IMR-90 (cell line): ENCODE data around the gene SEZ6L2. TPM values are rescaled to one million over a fixed set of nuclear protein-coding genes. Genes with fewer than 3 reads are reported as not detected.
A peak's percentile ranks its signal among the peaks of the same experiment; 100 is the strongest.

Experiments
- ATAC-seq: fragments of 200-7000 bp; cut with Tn5 transposase; 2 replicates; pipeline ENCODE4 v1.9.1; 2020; ENCODE audit warnings: low read depth, mild to moderate bottlenecking, moderate library complexity
- BruUV-seq: library from RNA; stranded (reverse); fragments of 400-500 nt; replicated peaks from 2 replicates; lab custom pipeline; 2021; lab: Mats Ljungman, UMichigan
- CTCF ChIA-PET: fragments of 300-600 bp; formaldehyde crosslinking; extraction: SDS; loops from one replicate; lab custom pipeline; 2021; ENCODE audit warnings: antibody characterized with exemption; lab: Yijun Ruan, JAX
- POLR2A ChIA-PET: fragments of 300-600 bp; sonication (Branson Sonifier 250); formaldehyde crosslinking; loops from one replicate; lab custom pipeline; 2022; ENCODE audit warnings: antibody characterized with exemption; ENCODE audit not compliant: unreplicated experiment; lab: Charles Lee
- DNase-seq: peaks from one replicate; pipeline ENCODE4 v3.0.0; 2013
- H2AFZ ChIP-seq: replicated peaks from 2 replicates; pipeline ENCODE3; 2013; ENCODE audit warnings: low read length, mild to moderate bottlenecking; ENCODE audit not compliant: poor library complexity
- H2AK5ac ChIP-seq: 2 replicates; pipeline ENCODE4 v1.6.1; 2013; ENCODE audit warnings: low read depth, low read length, inconsistent platforms
- H2AK9ac ChIP-seq: replicated peaks from 2 replicates; pipeline ENCODE3; 2013; ENCODE audit warnings: mild to moderate bottlenecking, low read depth, low read length, moderate library complexity; ENCODE audit not compliant: poor library complexity
- H2BK120ac ChIP-seq: 2 replicates; pipeline ENCODE4 v1.6.1; 2013; ENCODE audit warnings: low read depth, low read length, inconsistent platforms
- H2BK15ac ChIP-seq: 3 replicates; pipeline ENCODE4 v1.6.1; 2013; ENCODE audit warnings: low read depth, low read length, inconsistent platforms
- H2BK20ac ChIP-seq: 2 replicates; pipeline ENCODE4 v1.6.1; 2013; ENCODE audit warnings: low read depth, mild to moderate bottlenecking, inconsistent platforms, low read length, moderate library complexity
- H2BK5ac ChIP-seq: 2 replicates; pipeline ENCODE4 v1.6.1; 2013; ENCODE audit warnings: mild to moderate bottlenecking, low read depth, low read length, inconsistent platforms; ENCODE audit not compliant: poor library complexity, severe bottlenecking
- H3K14ac ChIP-seq: replicated peaks from 2 replicates; pipeline ENCODE4 v1.6.1; 2013; ENCODE audit warnings: low read depth, low read length, inconsistent platforms
- H3K18ac ChIP-seq: 2 replicates; pipeline ENCODE4 v1.6.1; 2013; ENCODE audit warnings: low read depth, low read length, control low read depth
- H3K23ac ChIP-seq: 2 replicates; pipeline ENCODE4 v1.6.1; 2013; ENCODE audit warnings: low read depth, low read length, inconsistent platforms
- H3K27ac ChIP-seq: 2 replicates; pipeline ENCODE4 v1.5.1; 2013; ENCODE audit warnings: mild to moderate bottlenecking, control low read depth, low read length; ENCODE audit not compliant: insufficient read depth
- H3K27me3 ChIP-seq: 2 replicates; pipeline ENCODE4 v1.6.1; 2013; ENCODE audit warnings: low read length; ENCODE audit not compliant: control insufficient read depth, insufficient read depth
- H3K36me3 ChIP-seq: 2 replicates; pipeline ENCODE4 v1.6.1; 2013; ENCODE audit warnings: low read length, mixed read lengths; ENCODE audit not compliant: control insufficient read depth, insufficient read depth
- H3K4ac ChIP-seq: 2 replicates; pipeline ENCODE4 v1.6.1; 2013; ENCODE audit warnings: low read depth, low read length, inconsistent platforms
- H3K4me1 ChIP-seq: 2 replicates; pipeline ENCODE4 v1.6.1; 2013; ENCODE audit warnings: low read length, mixed read lengths; ENCODE audit not compliant: control insufficient read depth, insufficient read depth
- H3K4me2 ChIP-seq: 2 replicates; pipeline ENCODE4 v1.6.1; 2013; ENCODE audit warnings: low read depth, mild to moderate bottlenecking, control low read depth, low read length, moderate library complexity
- H3K4me3 ChIP-seq: 2 replicates; pipeline ENCODE4 v1.5.1; 2013; ENCODE audit warnings: low read depth, mild to moderate bottlenecking, control low read depth, low read length, moderate library complexity; ENCODE audit not compliant: insufficient read depth
- H3K56ac ChIP-seq: 2 replicates; pipeline ENCODE4 v1.6.1; 2013; ENCODE audit warnings: low read length, inconsistent platforms; ENCODE audit not compliant: insufficient read depth; ENCODE audit errors: extremely low read depth
- H3K79me1 ChIP-seq, 2 experiments: 2 replicates each; pipeline ENCODE4 v1.6.1; 2013; ENCODE audit warnings: low read length in 2 of 2, inconsistent platforms in 1 of 2, low read depth in 1 of 2
- H3K9ac ChIP-seq: 2 replicates; pipeline ENCODE4 v1.6.1; 2013; ENCODE audit warnings: low read depth, low read length, control low read depth
- H3K9me1 ChIP-seq: 2 replicates; pipeline ENCODE4 v1.6.1; 2013; ENCODE audit warnings: low read length, inconsistent platforms; ENCODE audit not compliant: insufficient read depth
- H3K9me3 ChIP-seq: 2 replicates; pipeline ENCODE4 v1.6.1; 2013; ENCODE audit warnings: low read length; ENCODE audit not compliant: control insufficient read depth, insufficient read depth
- H4K20me1 ChIP-seq: 2 replicates; pipeline ENCODE4 v1.6.1; 2013; ENCODE audit warnings: low read length, inconsistent platforms; ENCODE audit not compliant: insufficient read depth
- H4K5ac ChIP-seq: 2 replicates; pipeline ENCODE4 v1.6.1; 2013; ENCODE audit warnings: mild to moderate bottlenecking, low read depth, low read length, control low read depth
- H4K8ac ChIP-seq, 2 experiments: 2 replicates each; pipeline ENCODE4 v1.6.1; 2013; ENCODE audit warnings: low read depth in 2 of 2, low read length in 2 of 2, control low read depth in 1 of 2, inconsistent platforms in 1 of 2
- H4K91ac ChIP-seq: 2 replicates; pipeline ENCODE4 v1.6.1; 2013; ENCODE audit warnings: low read depth, low read length, inconsistent platforms; ENCODE audit not compliant: insufficient read depth
- BHLHE40 ChIP-seq: fragments of 150-350 bp; IDR thresholded peaks from 2 replicates; pipeline ENCODE4 v1.6.1; 2016; ENCODE audit warnings: mild to moderate bottlenecking, low read depth, low read length
- CEBPB ChIP-seq: IDR thresholded peaks from 2 replicates; pipeline ENCODE4 v1.6.1; 2012; ENCODE audit warnings: low read depth, low read length, improper control_type of control experiment
- CHD1 ChIP-seq: IDR thresholded peaks from 2 replicates; pipeline ENCODE4 v1.6.1; 2012; ENCODE audit warnings: low read depth, low read length, improper control_type of control experiment
- FOS ChIP-seq: fragments of 150-350 bp; IDR thresholded peaks from 2 replicates; pipeline ENCODE4 v1.6.1; 2016; ENCODE audit warnings: low read depth, low read length
- MAZ ChIP-seq: IDR thresholded peaks from 2 replicates; pipeline ENCODE4 v1.6.1; 2012; ENCODE audit warnings: low read depth, mild to moderate bottlenecking, low read length, improper control_type of control experiment, moderate library complexity, borderline replicate concordance
- NFE2L2 ChIP-seq: fragments of 150-350 bp; IDR thresholded peaks from 2 replicates; pipeline ENCODE4 v1.6.1; 2016; ENCODE audit warnings: low read depth, mild to moderate bottlenecking, low read length
- POLR2A ChIP-seq: IDR thresholded peaks from 2 replicates; pipeline ENCODE4 v1.6.1; 2012; ENCODE audit warnings: mild to moderate bottlenecking, low read depth, low read length
- RAD21 ChIP-seq: IDR thresholded peaks from 2 replicates; pipeline ENCODE4 v1.6.1; 2012; ENCODE audit warnings: low read length, improper control_type of control experiment
- RFX5 ChIP-seq: IDR thresholded peaks from 2 replicates; pipeline ENCODE4 v1.8.0; 2012; ENCODE audit warnings: low read depth, mild to moderate bottlenecking, low read length, moderate library complexity
- SMC3 ChIP-seq: fragments of 150-350 bp; IDR thresholded peaks from 2 replicates; pipeline ENCODE4 v1.6.1; 2016; ENCODE audit warnings: low read depth, mild to moderate bottlenecking, antibody characterized with exemption, low read length, moderate library complexity
- USF2 ChIP-seq: fragments of 150-350 bp; IDR thresholded peaks from 2 replicates; pipeline ENCODE4 v1.6.1; 2017; ENCODE audit warnings: mild to moderate bottlenecking, antibody characterized with exemption, low read length, low read depth
- WGBS, 2 experiments: methylation state at CpG; one replicate each; pipeline versions ENCODE4 v1.1.5 to v1.1.7; 2013; ENCODE audit warnings: missing lambda C conversion rate in 2 of 2; ENCODE audit not compliant: insufficient read length in 1 of 2; ENCODE audit errors: extremely low coverage in 2 of 2; 5-methylcytosine and 5-hydroxymethylcytosine counted together
- dilution Hi-C: fragments of 300-500 bp; cut with HindIII; formaldehyde crosslinking; loops from one replicate; pipeline ENCODE4 v1.14.3; 2018; ENCODE audit warnings: low sequenced_read_pairs; ENCODE audit not compliant: unreplicated experiment
- in situ Hi-C: fragments of 300-500 bp; cut with MboI; formaldehyde crosslinking; loops from 3 replicates; pipeline ENCODE4 v1.14.3; 2019; ENCODE audit warnings: low sequenced_read_pairs, inconsistent platforms, mixed read lengths
- intact Hi-C: fragments of 100-400 bp; cut with micrococcal nuclease; formaldehyde crosslinking; loops from 2 replicates; pipeline ENCODE4 v1.10.0; 2022
- polyA plus RNA-seq, 3 experiments: library from polyadenylated mRNA; depleted of rRNA; stranded (reverse); fragments of >200 nt; gene quantifications; 2 replicates each; pipeline ENCODE4 v1.2.3, GENCODE V29; 2012; ENCODE audit warnings: low replicate concordance in 1 of 3
- total RNA-seq: library from RNA; depleted of rRNA; stranded (reverse); fragments of >200 nt; gene quantifications from 2 replicates; pipeline ENCODE4 v1.2.3, GENCODE V29; 2012
- TF ChIP-seq, protein P1 (sequence below): fragments of 150-350 bp; IDR thresholded peaks from 2 replicates; pipeline ENCODE4 v1.6.1; 2016; ENCODE audit warnings: low read depth, mild to moderate bottlenecking, low read length, moderate library complexity, borderline replicate concordance

SEZ6L2 gene
- total and polyA plus RNA-seq, 2 of the 4 experiments (the other 2 are of a cell fraction) = 0.72 to 10.5 TPM

DNA sequence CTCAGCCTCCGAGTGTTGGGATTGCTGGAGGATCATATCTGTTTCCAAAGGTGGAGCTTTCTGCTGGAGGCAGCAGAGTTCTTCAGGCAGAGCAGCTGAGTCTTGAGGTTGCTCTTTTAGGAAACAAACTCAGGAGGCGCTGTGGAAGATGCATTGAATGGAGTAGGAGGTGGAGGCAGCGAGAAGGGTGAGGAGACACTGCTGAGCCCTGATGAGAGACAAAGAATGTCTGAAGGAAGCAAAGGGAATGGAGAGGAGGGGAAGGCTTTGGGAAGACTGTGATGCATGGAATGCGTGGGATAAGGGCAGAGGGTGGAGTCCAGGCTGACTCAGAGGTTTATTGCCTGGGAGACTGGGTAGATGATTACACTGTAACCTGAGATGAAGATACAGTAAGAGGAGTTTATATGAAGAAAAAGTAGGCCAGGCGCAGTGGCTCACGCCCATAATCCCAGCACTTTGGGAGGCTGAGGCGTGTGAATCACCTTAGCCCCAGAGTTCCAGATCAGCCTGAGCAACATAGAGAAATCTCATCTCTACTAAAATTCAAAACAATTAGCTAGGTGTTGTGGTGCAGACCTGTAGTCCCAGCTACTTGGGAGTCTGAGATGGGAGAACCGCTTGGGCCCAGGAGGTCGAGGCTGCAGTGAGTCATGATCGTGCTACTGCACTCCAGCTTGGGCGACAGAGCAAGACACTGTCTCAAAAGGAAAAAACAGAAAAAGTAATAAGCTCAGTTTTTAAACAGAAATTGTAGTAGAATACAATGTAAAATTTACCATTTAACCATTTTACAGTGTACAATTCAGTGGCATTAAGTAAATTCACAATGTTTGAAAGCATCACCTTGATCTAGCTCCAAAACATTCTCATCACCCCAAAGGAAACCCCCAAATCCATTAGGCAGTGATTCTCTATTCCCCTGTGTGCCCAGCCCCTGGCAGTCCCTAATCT is 44.8 kb upstream of the SEZ6L2 start (continued):
- TF ChIP-seq, protein P1, sequence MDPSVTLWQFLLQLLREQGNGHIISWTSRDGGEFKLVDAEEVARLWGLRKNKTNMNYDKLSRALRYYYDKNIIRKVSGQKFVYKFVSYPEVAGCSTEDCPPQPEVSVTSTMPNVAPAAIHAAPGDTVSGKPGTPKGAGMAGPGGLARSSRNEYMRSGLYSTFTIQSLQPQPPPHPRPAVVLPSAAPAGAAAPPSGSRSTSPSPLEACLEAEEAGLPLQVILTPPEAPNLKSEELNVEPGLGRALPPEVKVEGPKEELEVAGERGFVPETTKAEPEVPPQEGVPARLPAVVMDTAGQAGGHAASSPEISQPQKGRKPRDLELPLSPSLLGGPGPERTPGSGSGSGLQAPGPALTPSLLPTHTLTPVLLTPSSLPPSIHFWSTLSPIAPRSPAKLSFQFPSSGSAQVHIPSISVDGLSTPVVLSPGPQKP = no peak
- peak; percentile 27 for TF ChIP-seq SMC3

DNA sequence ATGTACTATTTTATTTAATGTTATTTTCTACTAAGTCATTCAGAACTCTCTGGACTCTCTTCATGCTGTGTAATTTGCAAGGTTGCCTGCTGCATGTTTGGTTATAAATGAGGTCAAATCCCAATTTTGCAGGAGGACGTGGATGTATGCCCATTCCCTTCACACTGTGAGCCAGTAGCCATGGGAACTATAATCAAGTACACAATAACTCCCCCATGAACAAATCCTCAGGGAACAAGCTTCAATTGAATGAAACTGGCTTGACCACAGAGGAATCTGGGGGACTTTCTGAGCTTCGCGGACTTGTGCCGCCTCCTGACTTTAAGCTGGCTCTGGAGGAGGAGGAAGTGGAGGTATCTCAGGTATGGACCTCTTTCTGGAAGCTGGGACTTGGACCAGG is 41.3 kb upstream of the SEZ6L2 start:
- POLR2A ChIA-PET = no interaction called here
- 100% methylated on average over 1 of the region's 4 CpGs; no CpG with 5 or more reads in 1 of the 2 experiments for WGBS, 2 experiments
- dilution Hi-C loops = no loop called here

More for the DNA sequence above, 41.3 kb upstream of the SEZ6L2 start:
- TF ChIP-seq RFX5 (no peak), BHLHE40 (no peak), CEBPB (no peak), RAD21 (no peak), FOS (no peak), NFE2L2 (no peak), POLR2A (no peak), MAZ (no peak), SMC3 (no peak), USF2 (no peak), CHD1 (no peak)
- no peak overlapping the region for H4K5ac ChIP-seq
- no peak overlapping the region for H2AFZ ChIP-seq
- no peak overlapping the region for H2AK9ac ChIP-seq
- no peak overlapping the region for H3K4me3 ChIP-seq
- CTCF ChIA-PET = no interaction called here
- 0 out of 2 replicates have a peak, but pooled peaks cover 3% of the 10 kb centered on the region for H3K9me1 ChIP-seq
- no peak overlapping the region for H3K4ac ChIP-seq
- no peak overlapping the region for H3K56ac ChIP-seq
- H3K18ac ChIP-seq = no peak overlapping the region
- H2BK5ac ChIP-seq = no peak overlapping the region
- H2BK20ac ChIP-seq = no peak overlapping the region
- H3K27ac ChIP-seq = no peak overlapping the region
- BruUV-seq = no TSS peak
- in situ Hi-C loops (no loop called here), intact Hi-C loops (no loop called here)
- H3K4me2 ChIP-seq = no peak overlapping the region
- H3K36me3 ChIP-seq = no peaks in the 10 kb centered on the region
- no peak overlapping the region for H3K9ac ChIP-seq
- no peak overlapping the region for H4K91ac ChIP-seq
- H3K14ac ChIP-seq = no peak overlapping the region
- DNase-seq (no peak), ATAC-seq (no peak)
- no peak overlapping the region for H3K23ac ChIP-seq
- H3K9me3 ChIP-seq = 0 out of 2 replicates have a peak, but pooled peaks cover 2% of the 10 kb centered on the region
- H4K8ac ChIP-seq = no peak overlapping the region
- H3K4me1 ChIP-seq = peaks cover 4% of the 10 kb centered on the region
- H3K27me3 ChIP-seq = no peaks in the 10 kb centered on the region
- no peak overlapping the region for H2BK120ac ChIP-seq
- H3K79me1 ChIP-seq = no peaks in the 10 kb centered on the region
- no peak overlapping the region for H2AK5ac ChIP-seq
- no peak overlapping the region for H2BK15ac ChIP-seq
- H4K20me1 ChIP-seq = no peaks in the 10 kb centered on the region; the same call in 1 of the 2 replicates
